Activated CD4-positive, alpha-beta memory T cell treated with anti-CD3 and anti-CD28 coated beads for 36 hours (primary cell): ENCODE results near the gene RET. TPM values are rescaled to one million over a fixed set of nuclear protein-coding genes. Genes with fewer than 3 reads are reported as not detected.

Experiments used
- CTCF ChIA-PET: fragments of 350-600 bp; sonication (Branson Sonifier 250); formaldehyde crosslinking; loops from one replicate; lab custom pipeline; 2021; ENCODE audit warnings: antibody characterized with exemption, inconsistent platforms; lab: Charles Lee
- POLR2A ChIA-PET: fragments of 350-600 bp; sonication (Branson Sonifier 250); formaldehyde crosslinking; loops from one replicate; lab custom pipeline; 2021; ENCODE audit warnings: antibody characterized with exemption; lab: Charles Lee
- DNase-seq: peaks from one replicate; pipeline ENCODE4 v3.0.0-alpha.2; 2020
- H3K27ac Mint-ChIP-seq: one replicate; pipeline ENCODE4 v1.8.0; 2021; ENCODE audit warnings: mixed read lengths
- H3K27me3 Mint-ChIP-seq: one replicate; pipeline ENCODE4 v1.8.0; 2021; ENCODE audit warnings: mixed read lengths
- H3K36me3 Mint-ChIP-seq: one replicate; pipeline ENCODE4 v1.8.0; 2021; ENCODE audit warnings: mixed read lengths
- H3K4me1 Mint-ChIP-seq: one replicate; pipeline ENCODE4 v1.8.0; 2021; ENCODE audit warnings: low read depth, mixed read lengths
- H3K4me3 Mint-ChIP-seq: one replicate; pipeline ENCODE4 v1.8.0; 2021; ENCODE audit warnings: mild to moderate bottlenecking, mixed read lengths
- H3K9me3 Mint-ChIP-seq: one replicate; pipeline ENCODE4 v1.8.0; 2021; ENCODE audit warnings: mixed read lengths
- intact Hi-C: fragments of 100-400 bp; cut with micrococcal nuclease; formaldehyde crosslinking; loops from one replicate; pipeline ENCODE4 v1.15.1; 2023
- total RNA-seq, 2 experiments: library from RNA; stranded (reverse); gene quantifications; one replicate each; pipeline ENCODE4 v1.2.3, GENCODE V29; 2021

Gene RET
- total RNA-seq, 2 experiments from 2014 or later = 0.07 to 0.17 TPM

DNA sequence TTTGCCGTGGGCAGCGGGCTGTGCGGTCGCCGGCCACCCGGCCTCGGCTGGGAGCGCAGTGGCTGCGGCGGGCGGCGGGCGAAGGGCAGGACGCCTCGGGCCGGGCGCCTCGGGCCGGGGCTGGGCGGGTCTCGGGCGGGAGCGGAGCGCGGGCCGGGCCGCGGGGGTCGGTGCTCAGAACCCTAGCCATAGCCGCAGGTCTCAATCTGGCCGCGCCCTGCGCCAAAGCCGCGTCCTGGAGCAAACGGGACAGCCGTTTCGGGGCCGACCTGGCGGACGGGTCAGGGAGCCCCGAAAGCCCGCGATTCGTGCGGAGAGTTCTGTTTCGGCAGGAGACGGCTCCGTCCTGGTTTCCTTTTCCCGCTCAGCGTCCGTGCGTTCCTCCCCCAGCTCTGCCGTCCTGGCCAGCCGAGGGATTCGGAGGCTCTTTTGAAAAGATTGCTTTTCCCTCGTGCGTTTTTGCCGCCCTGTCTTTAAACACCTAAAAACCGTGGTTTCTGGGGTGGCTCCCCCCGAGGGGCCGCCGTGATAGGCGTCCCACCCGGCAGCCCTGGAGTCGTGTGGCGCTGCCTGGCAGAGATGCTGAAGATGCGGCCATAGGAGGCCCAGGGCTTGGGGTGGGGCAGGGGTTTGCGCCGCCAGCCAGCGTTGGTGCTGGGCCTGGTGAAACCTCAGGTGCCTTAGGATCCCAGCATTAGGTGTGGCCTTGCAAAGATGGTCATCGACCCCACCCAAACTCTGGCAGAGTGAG, 727 bp downstream of the RET start:
- peaks cover 6% of the 10 kb centered on the region for H3K4me1 Mint-ChIP-seq
- ChIA-PET CTCF (no interaction called here), POLR2A (no interaction called here)
- no peak for DNase-seq
- H3K27ac Mint-ChIP-seq = no peak overlapping the region
- intact Hi-C loops = loop anchor here (10.0 kb wide), 1 partner anchor 213 kb away; no protein-coding TSS in a partner anchor
- no peaks in the 10 kb centered on the region for H3K36me3 Mint-ChIP-seq
- H3K4me3 Mint-ChIP-seq = peak overlapping the region; percentile 37
- no peaks in the 10 kb centered on the region for H3K9me3 Mint-ChIP-seq
- peaks cover 30% of the 10 kb centered on the region for H3K27me3 Mint-ChIP-seq

- Mint-ChIP-seq H3K36me3 (no peaks in the 10 kb centered on the region), H3K9me3 (no peaks in the 10 kb centered on the region), H3K4me3 (no peak overlapping the region), H3K4me1 (peaks cover 6% of the 10 kb centered on the region), H3K27me3 (peaks cover 30% of the 10 kb centered on the region), H3K27ac (no peak overlapping the region)
- no peak for DNase-seq
- ChIA-PET POLR2A (no interaction called here), CTCF (interaction anchor here (1.1 to 1.5 kb wide), 2 partner anchors 26 to 100 kb away, joined by 3 read pairs; no protein-coding TSS in a partner anchor)
- intact Hi-C loops = loop anchor here (10.0 kb wide), 1 partner anchor 214 kb away; no protein-coding TSS in a partner anchor
Observed at GRCh38 chr10:43078175-43078985, 1.5 kb downstream of the RET start.

DNA sequence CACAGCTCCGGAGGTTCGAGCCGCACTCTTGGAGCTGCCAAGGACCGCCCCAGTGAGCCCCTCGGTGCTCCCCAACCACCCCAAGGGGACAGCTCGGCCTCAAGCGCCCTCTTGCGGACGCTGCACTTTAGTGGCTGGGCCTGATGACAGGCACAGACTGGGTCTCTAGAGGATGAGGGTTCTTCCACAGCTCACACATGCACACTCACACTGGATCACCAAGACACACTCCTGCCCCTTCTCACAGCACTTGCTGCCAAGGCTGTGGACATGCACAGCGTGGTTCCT, 2.1 kb downstream of the RET start:
- no peak overlapping the region for H3K4me3 Mint-ChIP-seq
- CTCF ChIA-PET = interaction anchor here (0.6 to 1.5 kb wide), 5 partner anchors 26 to 238 kb away, joined by 3 read pairs; no protein-coding TSS in a partner anchor

GRCh38 chr10:43079856-43080255, 3.0 kb downstream of the RET start:
- Mint-ChIP-seq H3K4me1 (peaks cover 6% of the 10 kb centered on the region), H3K36me3 (no peaks in the 10 kb centered on the region), H3K27me3 (peaks cover 30% of the 10 kb centered on the region), H3K9me3 (no peaks in the 10 kb centered on the region), H3K27ac (no peak overlapping the region), H3K4me3 (no peak overlapping the region)
- intact Hi-C loops = loop anchor here (10.0 kb wide), 1 partner anchor 215 kb away; no protein-coding TSS in a partner anchor
- POLR2A ChIA-PET = no interaction called here
- CTCF ChIA-PET = interaction anchor here (0.5 to 1.5 kb wide), 3 partner anchors 25 to 62 kb away, joined by 3 read pairs; no protein-coding TSS in a partner anchor
- no peak for DNase-seq

More for the DNA sequence above, 2.1 kb downstream of the RET start:
- H3K4me1 Mint-ChIP-seq = peaks cover 6% of the 10 kb centered on the region
- no peak overlapping the region for H3K27ac Mint-ChIP-seq
- intact Hi-C loops = loop anchor here (10.0 kb wide), 1 partner anchor 214 kb away; no protein-coding TSS in a partner anchor
- H3K36me3 Mint-ChIP-seq = no peaks in the 10 kb centered on the region
- POLR2A ChIA-PET = no interaction called here
- H3K9me3 Mint-ChIP-seq = no peaks in the 10 kb centered on the region
- H3K27me3 Mint-ChIP-seq = peaks cover 30% of the 10 kb centered on the region
- DNase-seq = peak; percentile 42

DNA sequence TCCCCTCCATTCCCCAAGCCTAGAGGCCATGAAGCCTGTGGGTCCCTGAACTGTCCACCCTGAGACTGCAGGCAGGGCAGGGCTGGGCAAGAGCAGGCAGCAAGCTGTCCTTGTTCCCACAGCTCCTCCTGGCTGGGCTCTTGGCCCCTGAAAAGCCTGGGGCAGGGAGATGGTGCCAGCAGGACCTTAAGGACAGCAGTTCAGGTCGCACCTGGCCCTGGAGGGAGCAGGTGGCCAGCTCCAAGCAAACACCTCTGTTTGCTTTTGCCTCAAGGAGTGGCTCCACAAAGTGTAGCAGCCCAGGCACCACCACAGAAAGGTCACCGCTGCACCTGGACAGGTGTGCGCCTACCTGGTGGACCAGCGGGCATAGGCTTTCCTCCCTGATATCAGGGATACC, 5.2 kb downstream of the RET start:
- ChIA-PET CTCF (no interaction called here), POLR2A (no interaction called here)
- DNase-seq = no peak
- Mint-ChIP-seq H3K36me3 (no peaks in the 10 kb centered on the region), H3K27me3 (peaks cover 18% of the 10 kb centered on the region), H3K4me3 (no peak overlapping the region), H3K27ac (no peak overlapping the region), H3K9me3 (no peaks in the 10 kb centered on the region), H3K4me1 (peaks cover 3% of the 10 kb centered on the region)
- intact Hi-C loops = no loop called here

- H3K9me3 Mint-ChIP-seq = no peaks in the 10 kb centered on the region
- peaks cover 14% of the 10 kb centered on the region for H3K27me3 Mint-ChIP-seq
- peaks cover under 1% of the 10 kb centered on the region for H3K4me1 Mint-ChIP-seq
- H3K36me3 Mint-ChIP-seq = no peaks in the 10 kb centered on the region
- no peak for DNase-seq
- ChIA-PET CTCF (no interaction called here), POLR2A (no interaction called here)
- H3K4me3 Mint-ChIP-seq = no peak overlapping the region
- H3K27ac Mint-ChIP-seq = no peak overlapping the region
- intact Hi-C loops = no loop called here
Observed at GRCh38 chr10:43082746-43083145, 5.9 kb downstream of the RET start.

- CTCF ChIA-PET = no interaction called here
- Mint-ChIP-seq H3K27ac (no peak overlapping the region), H3K4me1 (no peaks in the 10 kb centered on the region), H3K36me3 (no peaks in the 10 kb centered on the region), H3K9me3 (no peaks in the 10 kb centered on the region), H3K4me3 (no peak overlapping the region), H3K27me3 (peaks cover 5% of the 10 kb centered on the region)
- no peak for DNase-seq
- POLR2A ChIA-PET = interaction anchor here (0.8 kb wide), 1 partner anchor 17 kb away, joined by 3 read pairs; no protein-coding TSS in a partner anchor
- intact Hi-C loops = no loop called here
Observed at GRCh38 chr10:43083764-43084163, 6.9 kb downstream of the RET start.

GRCh38 chr10:43084812-43085211, 7.9 kb downstream of the RET start:
- Mint-ChIP-seq H3K9me3 (no peaks in the 10 kb centered on the region), H3K27ac (no peak overlapping the region), H3K27me3 (peaks cover 2% of the 10 kb centered on the region), H3K4me1 (no peaks in the 10 kb centered on the region), H3K36me3 (no peaks in the 10 kb centered on the region), H3K4me3 (no peak overlapping the region)
- intact Hi-C loops = no loop called here
- ChIA-PET CTCF (no interaction called here), POLR2A (no interaction called here)
- DNase-seq = no peak

GRCh38 chr10:43086321-43086942, 9.6 kb downstream of the RET start:
- Mint-ChIP-seq H3K36me3 (no peaks in the 10 kb centered on the region), H3K4me1 (no peaks in the 10 kb centered on the region), H3K4me3 (no peak overlapping the region), H3K9me3 (no peaks in the 10 kb centered on the region), H3K27me3 (peaks cover under 1% of the 10 kb centered on the region), H3K27ac (no peak overlapping the region)
- CTCF ChIA-PET = no interaction called here
- DNase-seq = no peak
- intact Hi-C loops = no loop called here
- POLR2A ChIA-PET = no interaction called here

DNA sequence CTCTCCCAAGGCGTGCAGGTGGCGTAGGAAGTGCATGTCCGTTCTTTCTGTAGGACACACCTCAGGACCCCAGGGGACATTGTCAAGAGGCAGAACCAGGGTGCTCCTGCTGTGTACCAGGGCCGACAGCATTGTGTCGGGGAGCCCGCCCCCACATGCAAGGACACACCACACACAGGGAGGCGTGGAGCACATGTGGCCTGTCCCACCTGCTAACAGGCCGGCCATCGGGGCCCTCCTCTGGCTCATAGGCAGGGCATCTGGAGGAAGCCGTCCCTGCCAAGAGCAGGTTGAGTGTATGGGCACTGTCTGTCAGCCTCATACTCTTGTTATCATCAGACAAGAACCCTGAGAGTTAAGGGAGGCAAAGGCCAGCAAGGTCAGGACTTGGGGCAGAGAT, 12.7 kb downstream of the RET start:
- H3K36me3 Mint-ChIP-seq = no peaks in the 10 kb centered on the region
- no peak overlapping the region for H3K27ac Mint-ChIP-seq
- no peaks in the 10 kb centered on the region for H3K4me1 Mint-ChIP-seq
- ChIA-PET CTCF (no interaction called here), POLR2A (no interaction called here)
- no peak for DNase-seq
- no peak overlapping the region for H3K4me3 Mint-ChIP-seq
- no peaks in the 10 kb centered on the region for H3K9me3 Mint-ChIP-seq
- peaks cover 2% of the 10 kb centered on the region for H3K27me3 Mint-ChIP-seq
- intact Hi-C loops = no loop called here

GRCh38 chr10:43090188-43090587, 13.3 kb downstream of the RET start:
- no peak for DNase-seq
- H3K27ac Mint-ChIP-seq = no peak overlapping the region
- no peak overlapping the region for H3K4me3 Mint-ChIP-seq
- H3K27me3 Mint-ChIP-seq = peaks cover 2% of the 10 kb centered on the region
- no peaks in the 10 kb centered on the region for H3K36me3 Mint-ChIP-seq
- H3K9me3 Mint-ChIP-seq = no peaks in the 10 kb centered on the region
- H3K4me1 Mint-ChIP-seq = no peaks in the 10 kb centered on the region
- ChIA-PET POLR2A (no interaction called here), CTCF (no interaction called here)
- intact Hi-C loops = no loop called here

DNA sequence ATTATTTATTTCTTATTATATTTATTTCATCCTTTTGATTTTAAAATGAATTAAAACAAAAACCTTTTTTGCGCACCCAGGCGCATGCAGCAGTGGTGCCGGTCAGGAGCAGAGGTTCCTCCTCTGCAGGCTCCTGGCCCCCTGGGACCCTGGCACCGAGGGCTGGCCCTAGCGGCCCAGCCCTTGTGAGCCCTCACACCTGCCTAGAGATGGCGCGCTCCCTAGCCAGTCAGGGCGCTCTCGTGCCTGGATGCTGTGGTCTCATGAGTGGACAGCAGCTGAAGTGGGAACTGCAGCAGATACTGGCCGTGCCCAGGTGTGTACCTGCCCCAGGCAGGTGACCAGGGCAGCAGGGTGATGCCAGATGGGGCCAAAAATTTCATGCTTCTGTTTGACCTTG, 13.8 kb downstream of the RET start:
- no peaks in the 10 kb centered on the region for H3K36me3 Mint-ChIP-seq
- H3K27ac Mint-ChIP-seq = no peak overlapping the region
- H3K4me3 Mint-ChIP-seq = no peak overlapping the region
- H3K4me1 Mint-ChIP-seq = no peaks in the 10 kb centered on the region
- intact Hi-C loops = no loop called here
- no peaks in the 10 kb centered on the region for H3K9me3 Mint-ChIP-seq
- peaks cover 2% of the 10 kb centered on the region for H3K27me3 Mint-ChIP-seq
- CTCF ChIA-PET = no interaction called here
- POLR2A ChIA-PET = no interaction called here
- no peak for DNase-seq
